Natural killer cell (primary cell): Measurements from ENCODE around the gene IGFL4. TPM values are rescaled to one million over a fixed set of nuclear protein-coding genes. Genes with fewer than 3 reads are reported as not detected.

Experiments used
- ATAC-seq, 3 donors: fragments of 150-1000 bp in 2 of 3; fragments of 200-7000 bp in 1 of 3; cut with Tn5 transposase; 1 replicate in 1 of 3; 2 replicates in 2 of 3; pipeline ENCODE4 v1.10.0; 2021; ENCODE audit warnings: mild to moderate bottlenecking in 2 of 3, moderate library complexity in 2 of 3
- DNase-seq, 2 donors: peaks; one replicate each; pipeline versions ENCODE4 v3.0.0 to v3.0.0-alpha.2; 2013 to 2021; ENCODE audit warnings: mixed read lengths in 1 of 2
- H3K27ac ChIP-seq: one replicate; pipeline ENCODE4 v1.5.1; 2013; ENCODE audit warnings: mild to moderate bottlenecking, low read length
- H3K27me3 ChIP-seq: one replicate; pipeline ENCODE4 v1.6.1; 2013; ENCODE audit warnings: low read length; ENCODE audit not compliant: control insufficient read depth, insufficient read depth
- H3K36me3 ChIP-seq: one replicate; pipeline ENCODE4 v1.6.1; 2013; ENCODE audit warnings: low read length; ENCODE audit not compliant: control insufficient read depth, insufficient read depth
- H3K4me1 ChIP-seq: one replicate; pipeline ENCODE4 v1.6.1; 2013; ENCODE audit warnings: low read length; ENCODE audit not compliant: control insufficient read depth, insufficient read depth
- H3K4me3 ChIP-seq: one replicate; pipeline ENCODE4 v1.5.1; 2013; ENCODE audit warnings: low read length
- H3K9me3 ChIP-seq: one replicate; pipeline ENCODE4 v1.6.1; 2013; ENCODE audit warnings: low read length; ENCODE audit not compliant: control insufficient read depth, insufficient read depth
- H3K27ac Mint-ChIP-seq, 2 donors: one replicate each; pipeline ENCODE4 v1.8.0; 2022; ENCODE audit warnings: mild to moderate bottlenecking in 2 of 2, mixed read lengths in 2 of 2, moderate library complexity in 1 of 2
- H3K27me3 Mint-ChIP-seq, 2 donors: one replicate each; pipeline ENCODE4 v1.8.0; 2022; ENCODE audit warnings: low read depth in 2 of 2, mixed read lengths in 2 of 2
- H3K36me3 Mint-ChIP-seq: one replicate; pipeline ENCODE4 v1.8.0; 2022; ENCODE audit warnings: mixed read lengths
- H3K4me1 Mint-ChIP-seq, 2 donors: one replicate each; pipeline ENCODE4 v1.8.0; 2022; ENCODE audit warnings: mixed read lengths in 2 of 2
- H3K4me3 Mint-ChIP-seq: one replicate; pipeline ENCODE4 v1.8.0; 2022; ENCODE audit warnings: mild to moderate bottlenecking, moderate library complexity, mixed read lengths
- H3K9me3 Mint-ChIP-seq, 2 donors: one replicate each; pipeline ENCODE4 v1.8.0; 2022; ENCODE audit warnings: mixed read lengths in 2 of 2
- CTCF ChIP-seq: fragments of 200-600 bp; IDR thresholded peaks from one replicate; pipeline ENCODE4 v1.8.0; 2022; ENCODE audit warnings: antibody characterized with exemption
- WGBS: methylation state at CpG from one replicate; pipeline ENCODE4 v1.1.7; 2013; ENCODE audit warnings: missing lambda C conversion rate; ENCODE audit not compliant: insufficient coverage; 5-methylcytosine and 5-hydroxymethylcytosine counted together
- intact Hi-C: fragments of 100-400 bp; cut with micrococcal nuclease; formaldehyde crosslinking; loops from one replicate; pipeline ENCODE4 v1.14.2; 2022
- total RNA-seq, 4 donors: library from RNA; stranded (reverse); fragments of 120-200 nt in 1 of 4; gene quantifications; one replicate each; pipeline versions ENCODE4 v1.2.3 to v1.2.4, GENCODE V29; 2013 to 2022

Gene IGFL4
- total RNA-seq, 3 donors from 2014 or later (not counting 1 experiment from before 2014, with no cell fraction given), result not detected

- intact Hi-C loops, result no loop called here
- no peak overlapping the region for H3K27ac ChIP-seq
These were observed 8.8 kb downstream of the IGFL4 start for GRCh38 chr19:46031781-46032596.

GRCh38 chr19:46030812-46031550 is 9.8 kb downstream of the IGFL4 start:
- TF ChIP-seq CTCF, result no peak
- WGBS, result 89% methylated on average over 8 of the region's 12 CpGs
- ATAC-seq (no peak), DNase-seq (no peak)
- no peak overlapping the region for H3K4me3 Mint-ChIP-seq
- Histone ChIP-seq H3K4me1 (peaks cover 2% of the 10 kb centered on the region), H3K27ac (no peak overlapping the region), H3K36me3 (no peaks in the 10 kb centered on the region), H3K9me3 (no peaks in the 10 kb centered on the region), H3K27me3 (peaks cover 5% of the 10 kb centered on the region), H3K4me3 (no peak overlapping the region)
- no peaks in the 10 kb centered on the region for H3K9me3 Mint-ChIP-seq
- no peak overlapping the region for H3K27ac Mint-ChIP-seq
- peaks cover 32 to 34% of the 10 kb centered on the region in 2 donors for H3K27me3 Mint-ChIP-seq
- H3K4me1 Mint-ChIP-seq, result peaks cover 5 to 13% of the 10 kb centered on the region in 2 donors
- intact Hi-C loops, result no loop called here
- H3K36me3 Mint-ChIP-seq, result no peaks in the 10 kb centered on the region

More at GRCh38 chr19:46031781-46032596, 8.8 kb downstream of the IGFL4 start:
- TF ChIP-seq CTCF, result no peak
- no peak for ATAC-seq
- H3K27ac Mint-ChIP-seq, result no peak overlapping the region
- no peaks in the 10 kb centered on the region for H3K9me3 Mint-ChIP-seq
- Histone ChIP-seq H3K9me3 (no peaks in the 10 kb centered on the region), H3K27me3 (peaks cover 5% of the 10 kb centered on the region), H3K36me3 (no peaks in the 10 kb centered on the region), H3K4me3 (no peak overlapping the region), H3K4me1 (peaks cover 2% of the 10 kb centered on the region)
- H3K4me3 Mint-ChIP-seq, result no peak overlapping the region
- no peak for DNase-seq
- H3K27me3 Mint-ChIP-seq, result peaks cover 29 to 30% of the 10 kb centered on the region in 2 donors
- 89% methylated on average over 5 of the region's 5 CpGs for WGBS
- H3K4me1 Mint-ChIP-seq, result peaks cover 5% of the 10 kb centered on the region in 2 donors
- no peaks in the 10 kb centered on the region for H3K36me3 Mint-ChIP-seq

- H3K4me1 Mint-ChIP-seq, result peaks cover 5 to 16% of the 10 kb centered on the region in 2 donors
- H3K27me3 Mint-ChIP-seq, result peaks cover 31 to 32% of the 10 kb centered on the region in 2 donors
- no peak overlapping the region for H3K4me3 ChIP-seq
- no peaks in the 10 kb centered on the region for H3K9me3 Mint-ChIP-seq
- no peak overlapping the region for H3K27ac ChIP-seq
- H3K4me1 ChIP-seq, result peaks cover 2% of the 10 kb centered on the region
- ATAC-seq (no peak), DNase-seq (no peak)
- H3K4me3 Mint-ChIP-seq, result no peak overlapping the region
- intact Hi-C loops, result no loop called here
- no peaks in the 10 kb centered on the region for H3K36me3 ChIP-seq
- peaks cover 21% of the 10 kb centered on the region for H3K27me3 ChIP-seq
- TF ChIP-seq CTCF, result no peak
- WGBS, result 24% methylated on average over 3 of the region's 3 CpGs
- H3K36me3 Mint-ChIP-seq, result no peaks in the 10 kb centered on the region
- H3K9me3 ChIP-seq, result no peaks in the 10 kb centered on the region
- H3K27ac Mint-ChIP-seq, result no peak overlapping the region
These were observed 15.0 kb downstream of the IGFL4 start for GRCh38 chr19:46025835-46026234.
